ENCODE measurements around the gene SGCA. TPM values are rescaled to one million over a fixed set of nuclear protein-coding genes. Genes with fewer than 3 reads are reported as not detected.

Gene SGCA
- total and polyA plus RNA-seq, 9 of the 15 experiments (the other 6 are each of a cell fraction or from before 2014, with no cell fraction given) = not detected

- H3K4me2 ChIP-seq (ENCODE audit: insufficient read depth, low read length) = peak overlapping the region; percentile 65
- WGBS (ENCODE audit: insufficient coverage, low coverage, missing lambda C conversion rate) = 0% methylated on average over 3 of the region's 3 CpGs
- peak overlapping the region; percentile 63 for H3K27ac ChIP-seq (ENCODE audit: extremely low read depth, low read depth, low read length)
- peak; percentile 82 for ATAC-seq
- peaks cover 0 to 4% of the 10 kb centered on the region in 2 experiments; a peak in 1 of 5 replicates for H3K27me3 ChIP-seq (ENCODE audit: control insufficient read depth in 2 of 2, insufficient read depth in 2 of 2, low read length in 2 of 2)
- H3K9ac ChIP-seq (ENCODE audit: insufficient read depth in 1 of 2, low read depth in 2 of 2, low read length in 2 of 2) = peak overlapping the region in 1 of 2 experiments; percentile 39; a peak in 1 of 4 replicates
- no peak overlapping the region for H3K4me3 ChIP-seq
- CTCF ChIA-PET (ENCODE audit: low intra/inter-chr PET ratio) = interaction anchor here (0.9 kb wide), 1 partner anchor 8 kb away, joined by 3 read pairs; no protein-coding TSS in a partner anchor
- peak overlapping the region; percentile 71 for H2AFZ ChIP-seq (ENCODE audit: low read depth, low read length)
- FAIRE-seq = peak; percentile 99
- no TSS peak for BruUV-seq (replicated peaks)
- intact Hi-C loops (cut with micrococcal nuclease) = loop anchor here (2.0 kb wide), 1 partner anchor 270 kb away; the partner anchor contains the start of gene RSAD1
- peaks cover 58 to 65% of the 10 kb centered on the region in 2 experiments for H3K4me1 ChIP-seq (replicated peaks in 1 of 2; ENCODE audit: control insufficient read depth in 2 of 2, insufficient read depth in 2 of 2, low read length in 2 of 2)
- no peaks in the 10 kb centered on the region for H3K79me2 ChIP-seq (ENCODE audit: control insufficient read depth, insufficient read depth, low read length)
- no peaks in the 10 kb centered on the region for H4K20me1 ChIP-seq (replicated peaks; ENCODE audit: control insufficient read depth, insufficient read depth, low read length)
- no peaks in the 10 kb centered on the region for H3K9me1 ChIP-seq (ENCODE audit: control insufficient read depth, insufficient read depth, low read length)
- H3K36me3 ChIP-seq (ENCODE audit: control insufficient read depth, insufficient read depth, low read length) = no peaks in the 10 kb centered on the region
- DNase-seq (ENCODE audit: extremely low read depth in 1 of 4, low spot score in 3 of 4) = peak; percentile 91 to 96 (median 92)
- in situ Hi-C loops (cut with MboI) = loop anchor here (5.0 kb wide), 1 partner anchor 64 kb away; the partner anchor contains the start of gene TMEM92
- H3K9me3 ChIP-seq (replicated peaks; ENCODE audit: control insufficient read depth, insufficient read depth, low read depth, low read length) = no peaks in the 10 kb centered on the region
- POLR2A ChIA-PET = interaction anchor here (0.9 kb wide), 1 partner anchor 30 kb away, joined by 4 read pairs; no protein-coding TSS in a partner anchor
- TF ChIP-seq SMAD1 (IDR thresholded peaks at IDR 0.05; ENCODE audit: low read depth, low read length, partially characterized antibody) = peak; percentile 64
- TF ChIP-seq MEIS2 (IDR thresholded peaks at IDR 0.05; ENCODE audit: partially characterized antibody) = peak; percentile 100
- TF ChIP-seq POU5F1 (IDR thresholded peaks at IDR 0.05; ENCODE audit: borderline replicate concordance, low read depth, low read length, partially characterized antibody) = no peak
- TF ChIP-seq HDGF (IDR thresholded peaks at IDR 0.05) = peak; percentile 83
- no peak for TF ChIP-seq ZBTB8A (IDR thresholded peaks at IDR 0.05; ENCODE audit: partially characterized antibody)
- TF ChIP-seq CGGBP1 (CRISPR knock-in tag; IDR thresholded peaks at IDR 0.05) = no peak
- TF ChIP-seq HMG20A (CRISPR knock-in tag; conservative IDR thresholded peaks at IDR 0.05) = no peak
- no peak for TF ChIP-seq FOXA3 (CRISPR knock-in tag; conservative IDR thresholded peaks at IDR 0.05 in 1 of 2, IDR thresholded peaks at IDR 0.05 in 1 of 2)
- TF ChIP-seq NUFIP1 (IDR thresholded peaks at IDR 0.05; ENCODE audit: partially characterized antibody) = no peak
- 0 out of 2 replicates have a peak, but pooled peaks have one; percentile 52 for TF ChIP-seq ZNF589 (CRISPR knock-in tag; IDR thresholded peaks at IDR 0.05; ENCODE audit: low read depth)
- no peak for TF ChIP-seq TFAM (CRISPR knock-in tag; conservative IDR thresholded peaks at IDR 0.05)
- TF ChIP-seq EZH2 (IDR thresholded peaks at IDR 0.05; ENCODE audit: borderline replicate concordance, low read depth, low read length) = no peak
- peak; percentile 67 for TF ChIP-seq E2F8 (IDR thresholded peaks at IDR 0.05; ENCODE audit: low read depth, partially characterized antibody)
- TF ChIP-seq ZFX (CRISPR knock-in tag; IDR thresholded peaks at IDR 0.05) = no peak; the same call in 1 of the 2 replicates
- TF ChIP-seq ARID3A (IDR thresholded peaks at IDR 0.05; ENCODE audit: borderline replicate concordance, low read depth, low read length) = no peak
- no peak for TF ChIP-seq RFX7 (CRISPR knock-in tag; IDR thresholded peaks at IDR 0.05)
- TF ChIP-seq SMARCC2 (IDR thresholded peaks at IDR 0.05; ENCODE audit: low read depth) = peak; percentile 92
- TF ChIP-seq HNRNPL (IDR thresholded peaks at IDR 0.05; ENCODE audit: low read depth, low read length) = no peak
- no peak for TF ChIP-seq PTTG1 (tag; IDR thresholded peaks at IDR 0.05; ENCODE audit: low read depth)
Observed at GRCh38 chr17:50208611-50209061, 42.8 kb downstream of the SGCA start.
